Esophagus muscularis mucosa (tissue), 4 donors: ENCODE data around the gene LYPD4. TPM values are rescaled to one million over a fixed set of nuclear protein-coding genes. Genes with fewer than 3 reads are reported as not detected.
A peak's percentile ranks its signal among the peaks of the same experiment; 100 is the strongest.

ENCODE experiments used
- DNase-seq: peaks from one replicate; pipeline ENCODE4 v3.0.0-alpha.2; 2017; ENCODE audit errors: extremely low spot score
- H3K27ac ChIP-seq, 4 donors: fragments of 200-600 bp; sonication (generic); replicated peaks in 1 of 4; 1 replicate in 3 of 4; 2 replicates in 1 of 4; pipeline ENCODE4 v1.5.1; 2016 to 2019; ENCODE audit warnings: mild to moderate bottlenecking in 1 of 4
- H3K27me3 ChIP-seq, 4 donors: fragments of 200-600 bp; sonication (generic); one replicate each; pipeline versions ENCODE4 v1.5.1 to v1.6.0; 2016 to 2019
- H3K36me3 ChIP-seq, 4 donors: fragments of 200-600 bp; sonication (generic); one replicate each; pipeline ENCODE4 v1.5.1; 2016 to 2019
- H3K4me1 ChIP-seq, 4 donors: fragments of 200-600 bp; sonication (generic); one replicate each; pipeline ENCODE4 v1.5.1; 2016 to 2019
- H3K4me3 ChIP-seq, 4 donors: fragments of 200-600 bp; sonication (generic); 1 replicate in 2 of 4; 2 replicates in 2 of 4; pipeline ENCODE4 v1.5.1; 2016 to 2019; ENCODE audit warnings: mild to moderate bottlenecking in 4 of 4, moderate library complexity in 1 of 4
- H3K9me3 ChIP-seq, 4 donors: fragments of 200-600 bp; sonication (generic); 1 replicate in 3 of 4; 2 replicates in 1 of 4; pipeline ENCODE4 v1.5.1; 2016 to 2019
- CTCF ChIP-seq, 3 experiments: fragments of 200-600 bp in 2 of 3; fragments of 450-650 bp in 1 of 3; sonication (generic) in 2 of 3; IDR thresholded peaks; one replicate each; pipeline ENCODE4 v1.5.1; 2017 to 2019; ENCODE audit warnings: antibody characterized with exemption in 3 of 3, mild to moderate bottlenecking in 2 of 3, moderate library complexity in 1 of 3
- EP300 ChIP-seq: sonication (generic); formaldehyde crosslinking; IDR thresholded peaks from one replicate; pipeline ENCODE4 v1.6.1; 2017; ENCODE audit warnings: antibody characterized with exemption
- POLR2A ChIP-seq: fragments of 450-650 bp; IDR thresholded peaks from one replicate; pipeline ENCODE4 v1.6.1; 2017; ENCODE audit warnings: antibody characterized with exemption, moderate library complexity, mild to moderate bottlenecking, low read depth
- POLR2AphosphoS5 ChIP-seq, 2 donors: sonication (generic); formaldehyde crosslinking; IDR thresholded peaks; one replicate each; pipeline ENCODE4 v1.6.1; 2017; ENCODE audit warnings: antibody characterized with exemption in 2 of 2
- WGBS: methylation state at CpG from one replicate; pipeline ENCODE4 v1.1.5; 2018; 5-methylcytosine and 5-hydroxymethylcytosine counted together
- intact Hi-C: fragments of 100-400 bp; cut with DNase I; formaldehyde crosslinking; loops from one replicate; pipeline ENCODE4 v1.15.1; 2023
- total RNA-seq, 4 donors: library from RNA; depleted of rRNA; stranded (reverse); fragments of >200 nt; gene quantifications; one replicate each; pipeline versions ENCODE4 v1.1.0 to v1.2.1, GENCODE V29; 2016

LYPD4 gene
- total RNA-seq, 4 donors from 2014 or later, result not detected

- intact Hi-C loops, result loop anchor here (5.0 kb wide), 1 partner anchor 91 kb away; no protein-coding TSS in a partner anchor
- TF ChIP-seq POLR2A (no peak), CTCF (IDR thresholded peaks at IDR 0.05) (no peak), EP300 (no peak), POLR2AphosphoS5 (IDR thresholded peaks at IDR 0.05) (no peak)
- peak overlapping the region; percentile 92 to 96 (median 94) for H3K27ac ChIP-seq
- H3K36me3 ChIP-seq, result peaks cover 25 to 53% (median 50%) of the 10 kb centered on the region in 4 donors
- H3K4me3 ChIP-seq, result peak overlapping the region; percentile 71 to 99 (median 88)
- H3K27me3 ChIP-seq, result peaks cover 0 to 5% (median 0%) of the 10 kb centered on the region in 4 donors
- peaks cover 29 to 62% (median 47%) of the 10 kb centered on the region in 4 donors for H3K4me1 ChIP-seq
- no peak for DNase-seq
- 41% methylated on average over 9 of the region's 9 CpGs for WGBS
- H3K9me3 ChIP-seq, result no peaks in the 10 kb centered on the region
These were observed 16.8 kb upstream of the LYPD4 start for GRCh38 chr19:41861116-41861768.

- Histone ChIP-seq H3K27ac (peak overlapping the region; percentile 92 to 96 (median 94)), H3K4me1 (peaks cover 29 to 57% (median 44%) of the 10 kb centered on the region in 4 donors), H3K36me3 (peaks cover 25 to 48% (median 46%) of the 10 kb centered on the region in 4 donors), H3K27me3 (peaks cover 0 to 5% (median under 1%) of the 10 kb centered on the region in 4 donors), H3K9me3 (no peaks in the 10 kb centered on the region), H3K4me3 (peak overlapping the region; percentile 71 to 99 (median 88))
- WGBS, result 0% methylated on average over 12 of the region's 45 CpGs
- intact Hi-C loops, result loop anchor here (5.0 kb wide), 1 partner anchor 92 kb away; no protein-coding TSS in a partner anchor
- TF ChIP-seq EP300 (no peak), POLR2A (no peak), CTCF (IDR thresholded peaks at IDR 0.05) (no peak), POLR2AphosphoS5 (IDR thresholded peaks at IDR 0.05) (no peak)
- DNase-seq, result no peak
These were observed 16.1 kb upstream of the LYPD4 start for GRCh38 chr19:41860419-41861115.

GRCh38 chr19:41859618-41860418 is 15.3 kb upstream of the LYPD4 start, which contains the start of gene RPS19:
Gene RPS19, plus strand, starts transcription at chr19:41860255. Its CDS starts 520 bp downstream, at chr19:41860775.
- peak; percentile 99 for DNase-seq
- peaks cover 17 to 40% (median 38%) of the 10 kb centered on the region in 4 donors for H3K36me3 ChIP-seq
- peaks cover 0 to 8% (median 1%) of the 10 kb centered on the region in 4 donors for H3K27me3 ChIP-seq
- intact Hi-C loops, result loop anchor here (5.0 kb wide), 1 partner anchor 92 kb away; no protein-coding TSS in a partner anchor
- H3K4me3 ChIP-seq, result peak within 1 kb of the TSS; percentile 71 to 99 (median 88)
- TF ChIP-seq CTCF (IDR thresholded peaks at IDR 0.05), result peak; percentile 31 to 77 (median 61)
- TF ChIP-seq POLR2A, result peak; percentile 44
- no peak for TF ChIP-seq EP300
- peak; percentile 91 to 94 for TF ChIP-seq POLR2AphosphoS5 (IDR thresholded peaks at IDR 0.05)
- H3K9me3 ChIP-seq, result no peaks in the 10 kb centered on the region
- peak within 1 kb of the TSS; percentile 92 to 96 (median 94) for H3K27ac ChIP-seq
- WGBS, result under 1% methylated on average over 33 of the region's 76 CpGs
- H3K4me1 ChIP-seq, result peaks cover 29 to 51% (median 43%) of the 10 kb centered on the region in 4 donors

GRCh38 chr19:41859213-41859617 is 14.7 kb upstream of the LYPD4 start:
- WGBS, result 5% methylated on average over 8 of the region's 8 CpGs
- DNase-seq, result no peak
- TF ChIP-seq CTCF (IDR thresholded peaks at IDR 0.05), result peak in 1 of 3 experiments; percentile 46
- TF ChIP-seq POLR2A, result no peak
- TF ChIP-seq EP300, result no peak
- no peaks in the 10 kb centered on the region for H3K9me3 ChIP-seq
- intact Hi-C loops, result no loop called here
- H3K27me3 ChIP-seq, result peaks cover 0 to 9% (median 1%) of the 10 kb centered on the region in 4 donors
- peak overlapping the region; percentile 71 to 99 (median 88) for H3K4me3 ChIP-seq
- peak overlapping the region; percentile 92 to 96 (median 94) for H3K27ac ChIP-seq
- H3K4me1 ChIP-seq, result peaks cover 29 to 45% (median 39%) of the 10 kb centered on the region in 4 donors
- H3K36me3 ChIP-seq, result peaks cover 11 to 34% (median 32%) of the 10 kb centered on the region in 4 donors
